ENCODE measurements around the gene COX8A.

- TF ChIP-seq CTCF (IDR thresholded peaks at IDR 0.05) (peak; percentile 18), EZH2phosphoT487 (IDR thresholded peaks at IDR 0.05) (no peak), EZH2 (IDR thresholded peaks at IDR 0.05) (no peak)
Observed at GRCh38 chr11:63998558-63999348, 24.3 kb downstream of the COX8A start.

Measured in neural progenitor cell (in vitro differentiated cells).